M059J (cell line): ENCODE data around the gene ENDOG. TPM values are rescaled to one million over a fixed set of nuclear protein-coding genes. Genes with fewer than 3 reads are reported as not detected.
"Not testable (repeated sequence)": the region's sequence is repeated elsewhere in the genome, so short reads cannot be mapped to it uniquely, and the experiment has no call there.

Experiments
- DNase-seq: peaks from one replicate; pipeline ENCODE4 v3.0.0-alpha.2; 2012; ENCODE audit warnings: low read depth
- total RNA-seq: library from RNA; depleted of rRNA; stranded (reverse); fragments of >200 nt; shearing (Covaris generic); gene quantifications from 2 replicates; pipeline ENCODE4 v1.2.3, GENCODE V29; 2014; rRNA removed

ENDOG gene
- total RNA-seq, 1 experiment from 2014 or later, result 18.9 TPM

- DNase-seq, result no peak
Measured at GRCh38 chr9:128862401-128862851, 44.1 kb downstream of the ENDOG start.

GRCh38 chr9:128863647-128864046, 45.3 kb downstream of the ENDOG start:
- DNase-seq, result peak; percentile 66

- no peak for DNase-seq
Measured at GRCh38 chr9:128870128-128870940, 52.0 kb downstream of the ENDOG start.

DNA sequence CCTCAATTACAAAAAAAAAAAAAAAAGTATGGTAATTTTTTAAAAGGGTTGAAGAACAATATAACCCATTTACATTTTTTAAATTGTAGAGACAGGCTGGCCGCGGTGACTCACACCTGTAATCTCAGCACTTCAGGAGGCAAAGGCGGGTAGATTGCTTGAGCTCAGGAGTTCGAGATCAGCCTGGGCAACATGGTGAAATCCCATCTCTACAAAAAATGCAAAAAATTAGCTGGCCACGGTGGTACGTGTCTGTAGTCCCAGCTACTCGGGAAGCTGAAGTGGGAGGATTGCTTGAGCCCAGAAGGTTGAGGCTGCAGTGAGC, 52.6 kb downstream of the ENDOG start:
- DNase-seq, result not testable (repeated sequence)

Other genes with a start within 250 kb of the ENDOG start
- gene DYNC2I2, start 161.7 kb upstream of the ENDOG start, total RNA-seq, result 94.7 and 137 TPM in 2 replicates
- 430 and 608 TPM in 2 replicates for gene SET, start 129.3 kb upstream of the ENDOG start, total RNA-seq
- 3.5 and 7.4 TPM in 2 replicates for gene PKN3, start 116.0 kb upstream of the ENDOG start, total RNA-seq
- gene ZDHHC12, start 94.4 kb upstream of the ENDOG start, total RNA-seq, result 154 and 175 TPM in 2 replicates
- gene ZER1, start 46.6 kb upstream of the ENDOG start, total RNA-seq, result 24.5 and 30.1 TPM in 2 replicates
- 31.6 and 58.7 TPM in 2 replicates for gene TBC1D13, start 31.2 kb upstream of the ENDOG start, total RNA-seq
- 32.8 and 37.2 TPM in 2 replicates for gene SPOUT1, start 11.3 kb downstream of the ENDOG start, total RNA-seq
- 12.7 and 15.9 TPM in 2 replicates for gene KYAT1, start 63.5 kb downstream of the ENDOG start, total RNA-seq
- gene LRRC8A, start 63.6 kb downstream of the ENDOG start, total RNA-seq, result 47.9 and 65.2 TPM in 2 replicates
- not detected in 2 replicates for gene PHYHD1, start 102.5 kb downstream of the ENDOG start, total RNA-seq
- gene DOLK, start 129.1 kb downstream of the ENDOG start, total RNA-seq, result 23.9 and 29.8 TPM in 2 replicates
- 67.6 and 77.6 TPM in 2 replicates for gene NUP188, start 129.2 kb downstream of the ENDOG start, total RNA-seq
- 18.1 and 28.8 TPM in 2 replicates for gene SH3GLB2, start 209.8 kb downstream of the ENDOG start, total RNA-seq
- 19.5 and 23.3 TPM in 2 replicates for gene MIGA2, start 218.1 kb downstream of the ENDOG start, total RNA-seq